RWPE1 (cell line): ENCODE data around the gene NRDC.

Source experiments
- CTCF ChIA-PET: fragments of 350-600 bp; sonication (Branson Sonifier 250); formaldehyde crosslinking; extraction: SDS; loops from one replicate; lab custom pipeline; 2021; lab: Yijun Ruan, JAX
- POLR2A ChIA-PET: fragments of 400-600 bp; formaldehyde crosslinking; extraction: SDS; loops from one replicate; lab custom pipeline; 2020; ENCODE audit warnings: antibody characterized with exemption; ENCODE audit not compliant: low non-redundant PET; lab: Yijun Ruan, JAX
- DNase-seq: peaks from one replicate; pipeline ENCODE4 v3.0.0; 2012; ENCODE audit warnings: low spot score
- H3K27ac ChIP-seq: fragments of 450-650 bp; 2 replicates; pipeline ENCODE4 v1.5.1; 2017
- CTCF ChIP-seq: fragments of 450-650 bp; conservative IDR thresholded peaks from 2 replicates; pipeline ENCODE4 v1.5.1; 2017; ENCODE audit warnings: low read depth, mild to moderate bottlenecking

The NRDC gene

GRCh38 chr1:51859333-51859732 lies 19.2 kb downstream of the NRDC start:
- CTCF ChIA-PET: no interaction called here
- H3K27ac ChIP-seq: no peak overlapping the region

GRCh38 chr1:51858892-51859291 lies 19.6 kb downstream of the NRDC start:
- H3K27ac ChIP-seq: no peak overlapping the region
- DNase-seq: no peak
- no peak for TF ChIP-seq CTCF
- ChIA-PET POLR2A (interaction anchor here (0.6 kb wide), 1 partner anchor 35 kb away, joined by 4 read pairs; no protein-coding TSS in a partner anchor), CTCF (no interaction called here)

More at GRCh38 chr1:51859333-51859732, 19.2 kb downstream of the NRDC start:
- POLR2A ChIA-PET: no interaction called here
- no peak for TF ChIP-seq CTCF
- no peak for DNase-seq

GRCh38 chr1:51856745-51857144 lies 21.8 kb downstream of the NRDC start:
- no peak for DNase-seq
- H3K27ac ChIP-seq: no peak overlapping the region
- CTCF ChIA-PET: interaction anchor here (0.6 kb wide), 1 partner anchor 164 kb away, joined by 3 read pairs; no protein-coding TSS in a partner anchor
- POLR2A ChIA-PET: no interaction called here
- TF ChIP-seq CTCF: no peak

- no peak overlapping the region for H3K27ac ChIP-seq
- TF ChIP-seq CTCF: no peak
- ChIA-PET CTCF (interaction anchor here (0.5 kb wide), 1 partner anchor 262 kb away, joined by 5 read pairs; no protein-coding TSS in a partner anchor), POLR2A (no interaction called here)
- no peak for DNase-seq
Measured at GRCh38 chr1:51855624-51856023, 22.9 kb downstream of the NRDC start.

- POLR2A ChIA-PET: no interaction called here
- no peak for DNase-seq
- no peak overlapping the region for H3K27ac ChIP-seq
- CTCF ChIA-PET: no interaction called here
- no peak for TF ChIP-seq CTCF
Measured at GRCh38 chr1:51853360-51853759, 25.2 kb downstream of the NRDC start.

GRCh38 chr1:51851882-51852396 lies 26.6 kb downstream of the NRDC start:
- CTCF ChIA-PET: interaction anchor here (0.6 kb wide), 1 partner anchor 9 kb away, joined by 8 read pairs; no protein-coding TSS in a partner anchor

More at GRCh38 chr1:51851882-51852396, 26.6 kb downstream of the NRDC start:
- DNase-seq: no peak
- POLR2A ChIA-PET: no interaction called here
- H3K27ac ChIP-seq: no peak overlapping the region
- TF ChIP-seq CTCF: no peak
